K562 (cell line): Measurements from ENCODE around the gene IRS2. TPM values are rescaled to one million over a fixed set of nuclear protein-coding genes. Genes with fewer than 3 reads are reported as not detected.

ENCODE experiments used
- ATAC-seq: fragments of 200-7000 bp; cut with Tn5 transposase; 3 replicates; pipeline ENCODE4 v1.9.1; 2020; ENCODE audit warnings: moderate library complexity
- BruUV-seq: library from RNA; stranded (reverse); fragments of 400-500 nt; replicated peaks from 2 replicates; lab custom pipeline; 2021; lab: Mats Ljungman, UMichigan
- CTCF ChIA-PET: fragments of 300-600 bp; formaldehyde crosslinking; extraction: SDS; loops from one replicate; lab custom pipeline; 2021; ENCODE audit warnings: low intra/inter-chr PET ratio; lab: Yijun Ruan, JAX
- POLR2A ChIA-PET: fragments of 300-600, 350-650 bp; sonication (Branson Sonifier 250); formaldehyde crosslinking; extraction: SDS; loops from one replicate; lab custom pipeline; 2021; ENCODE audit warnings: antibody characterized with exemption, inconsistent platforms; lab: Yijun Ruan, JAX
- DNase-seq, 4 experiments: peaks; one replicate each; pipeline versions ENCODE4 v3.0.0 to v3.0.0-alpha.2; 2011 to 2018; ENCODE audit warnings: low spot score in 3 of 4, mixed read lengths in 3 of 4; ENCODE audit errors: extremely low read depth in 1 of 4
- FAIRE-seq: peaks from 2 replicates; lab custom pipeline; 2011; peaks lifted over from hg19 to GRCh38; lab: Jason Lieb, UNC
- H2AFZ ChIP-seq: 2 replicates; pipeline ENCODE4 v1.6.0; 2011; ENCODE audit warnings: low read depth, low read length, control low read depth, inconsistent platforms
- H3K27ac ChIP-seq: fragments of 200-600 bp; 3 replicates; pipeline ENCODE4 v1.8.0; 2011; ENCODE audit warnings: low read depth, mild to moderate bottlenecking, control low read depth, inconsistent platforms, low read length, moderate library complexity, mixed read lengths; ENCODE audit errors: extremely low read depth
- H3K27me3 ChIP-seq, 2 experiments: fragments of 300-600 bp in 1 of 2; 2 replicates in 1 of 2; 3 replicates in 1 of 2; pipeline versions ENCODE4 v1.6.0 to v1.8.0; 2011; ENCODE audit warnings: inconsistent platforms in 2 of 2, low read length in 2 of 2, mild to moderate bottlenecking in 1 of 2, mixed read lengths in 1 of 2, moderate library complexity in 1 of 2; ENCODE audit not compliant: control insufficient read depth in 2 of 2, insufficient read depth in 2 of 2
- H3K36me3 ChIP-seq: fragments of 300-600 bp; 3 replicates; pipeline ENCODE4 v1.8.0; 2011; ENCODE audit warnings: mild to moderate bottlenecking, low read length, inconsistent platforms; ENCODE audit not compliant: control insufficient read depth, insufficient read depth
- H3K4me1 ChIP-seq, 2 experiments: fragments of 200-600 bp in 1 of 2; replicated peaks in 1 of 2; 2 replicates in 1 of 2; 3 replicates in 1 of 2; pipeline versions ENCODE4 v1.5.1 to v1.8.0; 2011; ENCODE audit warnings: inconsistent platforms in 2 of 2, low read length in 2 of 2, mild to moderate bottlenecking in 1 of 2, mixed read lengths in 1 of 2, moderate library complexity in 1 of 2; ENCODE audit not compliant: control insufficient read depth in 2 of 2, insufficient read depth in 2 of 2
- H3K4me2 ChIP-seq: 2 replicates; pipeline ENCODE4 v1.6.1; 2011; ENCODE audit warnings: low read length, control low read depth, inconsistent platforms, mixed read lengths; ENCODE audit not compliant: insufficient read depth
- H3K4me3 ChIP-seq: fragments of 200-600 bp; sonication (generic), shearing (Covaris generic); 2 replicates; pipeline ENCODE4 v1.5.1; 2016; ENCODE audit warnings: control low read depth, inconsistent platforms
- H3K79me2 ChIP-seq: fragments of 200-600 bp; 3 replicates; pipeline ENCODE4 v1.8.0; 2011; ENCODE audit warnings: low read length, inconsistent platforms; ENCODE audit not compliant: control insufficient read depth, insufficient read depth
- H3K9ac ChIP-seq, 2 experiments: 2 replicates each; pipeline versions ENCODE4 v1.6.0 to v1.6.1; 2011; ENCODE audit warnings: low read depth in 2 of 2, low read length in 2 of 2, control low read depth in 1 of 2, inconsistent platforms in 1 of 2, mild to moderate bottlenecking in 1 of 2, mixed read lengths in 1 of 2; ENCODE audit not compliant: insufficient read depth in 1 of 2
- H3K9me1 ChIP-seq: one replicate; pipeline ENCODE4 v1.6.0; 2011; ENCODE audit warnings: inconsistent platforms, mild to moderate bottlenecking, low read length, moderate library complexity; ENCODE audit not compliant: control insufficient read depth, insufficient read depth
- H3K9me3 ChIP-seq: replicated peaks from 2 replicates; pipeline ENCODE4 v1.5.1; 2011; ENCODE audit warnings: low read depth, low read length, inconsistent platforms; ENCODE audit not compliant: control insufficient read depth, insufficient read depth
- H4K20me1 ChIP-seq: replicated peaks from 2 replicates; pipeline ENCODE4 v1.6.1; 2011; ENCODE audit warnings: low read length, inconsistent platforms, mixed read lengths; ENCODE audit not compliant: control insufficient read depth, insufficient read depth
- CBX1 ChIP-seq: sonication (generic); IDR thresholded peaks from 2 replicates; pipeline ENCODE4 v1.6.1; 2016; ENCODE audit warnings: antibody characterized with exemption, low read depth, mild to moderate bottlenecking
- CREB1 ChIP-seq, 2 experiments: sonication (generic) in 1 of 2; formaldehyde crosslinking in 1 of 2; IDR thresholded peaks; 2 replicates each; pipeline versions ENCODE4 v1.6.1 to v1.8.0; 2012 to 2022; ENCODE audit warnings: inconsistent platforms in 1 of 2, mild to moderate bottlenecking in 1 of 2, missing genetic modification reagents in 1 of 2, moderate library complexity in 1 of 2
- EHMT2 ChIP-seq: fragments of 450-650 bp; IDR thresholded peaks from 2 replicates; pipeline ENCODE4 v1.6.1; 2018; ENCODE audit warnings: antibody characterized with exemption
- JUN ChIP-seq, 2 experiments: sonication (generic) in 1 of 2; formaldehyde crosslinking in 1 of 2; IDR thresholded peaks; 2 replicates each; pipeline versions ENCODE4 v1.6.1 to v1.8.0; 2012 to 2022; ENCODE audit warnings: borderline replicate concordance in 2 of 2, mild to moderate bottlenecking in 2 of 2, improper control_type of control experiment in 1 of 2, low read depth in 1 of 2, low read length in 1 of 2, missing genetic modification reagents in 1 of 2
- MEIS2 ChIP-seq: fragments of 450-650 bp; IDR thresholded peaks from 2 replicates; pipeline ENCODE4 v1.6.1; 2014; ENCODE audit warnings: mild to moderate bottlenecking; ENCODE audit not compliant: partially characterized antibody
- NCOA6 ChIP-seq: fragments of 450-650 bp; IDR thresholded peaks from 2 replicates; pipeline ENCODE4 v1.6.1; 2017; ENCODE audit warnings: mild to moderate bottlenecking
- PYGO2 ChIP-seq: fragments of 450-650 bp; IDR thresholded peaks from 2 replicates; pipeline ENCODE4 v1.6.1; 2016; ENCODE audit warnings: mild to moderate bottlenecking, missing genetic modification characterization, moderate library complexity, missing compliant biosample characterization
- RBM39 ChIP-seq: fragments of 200-400 bp; formaldehyde crosslinking; optimal IDR thresholded peaks from 2 replicates; pipeline ENCODE3; 2018; ENCODE audit warnings: low read depth, low read length
- SMC3 ChIP-seq: conservative IDR thresholded peaks from 2 replicates; pipeline ENCODE4 v1.6.1; 2011; ENCODE audit warnings: low read depth, low read length, improper control_type of control experiment; ENCODE audit not compliant: insufficient read depth
- ZBTB1 ChIP-seq: sonication (generic); formaldehyde crosslinking; IDR thresholded peaks from 2 replicates; pipeline ENCODE4 v1.8.1; 2023; ENCODE audit warnings: missing genetic modification reagents, low read depth, mild to moderate bottlenecking, borderline replicate concordance
- ZNF282 ChIP-seq: sonication (generic); formaldehyde crosslinking; IDR thresholded peaks from 2 replicates; pipeline ENCODE4 v1.8.1; 2023; ENCODE audit warnings: missing genetic modification reagents
- ZNF445 ChIP-seq: fragments of 250-450 bp; sonication (Bioruptor Pico); IDR thresholded peaks from 2 replicates; pipeline ENCODE4 v1.4.0; 2020; ENCODE audit warnings: low read depth, mild to moderate bottlenecking, moderate library complexity
- ZNF780A ChIP-seq: fragments of 250-450 bp; sonication (Bioruptor Pico); IDR thresholded peaks from 2 replicates; pipeline ENCODE4 v1.5.0; 2021; ENCODE audit warnings: mild to moderate bottlenecking
- WGBS: fragments of 100-300 bp; shearing (Covaris generic); methylation state at CpG from one replicate; pipeline ENCODE4 v1.1.6; 2016; ENCODE audit warnings: low coverage, mixed read lengths; ENCODE audit not compliant: insufficient coverage; ENCODE audit errors: missing lambda C conversion rate; 5-methylcytosine and 5-hydroxymethylcytosine counted together
- in situ Hi-C: fragments of 300-500 bp; cut with MboI; formaldehyde crosslinking; loops from 4 replicates; pipeline ENCODE4 v1.15.0; 2018; ENCODE audit warnings: inconsistent platforms, mixed read lengths
- intact Hi-C: fragments of 100-400 bp; cut with micrococcal nuclease; formaldehyde crosslinking; loops from 2 replicates; pipeline ENCODE4 v1.14.2; 2022
- polyA plus RNA-seq, 8 experiments: library from polyadenylated mRNA; depleted of rRNA in 4 of 8; stranded (reverse) in 5 of 8; unstranded in 3 of 8; fragments of >200 nt; fragmentation: Nextera tagmentation in 2 of 8; fragmentation: Illumina TruSeq in 1 of 8; extraction: Ambion mirVana in 2 of 8; extraction: Trizol in 1 of 8; gene quantifications; 2 replicates each; pipeline versions ENCODE4 v1.2.1 to v1.2.3, GENCODE V29; 2011 to 2014; ENCODE audit warnings: inconsistent platforms in 1 of 8, missing spikeins in 1 of 8
- total RNA-seq, 7 experiments: library from RNA; depleted of rRNA in 6 of 7; stranded (reverse); fragments of >200 nt in 6 of 7; fragmentation: Illumina TruSeq in 2 of 7; extraction: Trizol in 2 of 7; gene quantifications; 2 replicates each; pipeline versions ENCODE4 v1.2.1 to v1.2.3, GENCODE V29; 2011 to 2021; ENCODE audit warnings: low replicate concordance in 1 of 7

Gene IRS2
- total and polyA plus RNA-seq, 9 of the 15 experiments (the other 6 are each of a cell fraction or from before 2014, with no cell fraction given): 0.36 to 4.6 (median 0.63) TPM

DNA sequence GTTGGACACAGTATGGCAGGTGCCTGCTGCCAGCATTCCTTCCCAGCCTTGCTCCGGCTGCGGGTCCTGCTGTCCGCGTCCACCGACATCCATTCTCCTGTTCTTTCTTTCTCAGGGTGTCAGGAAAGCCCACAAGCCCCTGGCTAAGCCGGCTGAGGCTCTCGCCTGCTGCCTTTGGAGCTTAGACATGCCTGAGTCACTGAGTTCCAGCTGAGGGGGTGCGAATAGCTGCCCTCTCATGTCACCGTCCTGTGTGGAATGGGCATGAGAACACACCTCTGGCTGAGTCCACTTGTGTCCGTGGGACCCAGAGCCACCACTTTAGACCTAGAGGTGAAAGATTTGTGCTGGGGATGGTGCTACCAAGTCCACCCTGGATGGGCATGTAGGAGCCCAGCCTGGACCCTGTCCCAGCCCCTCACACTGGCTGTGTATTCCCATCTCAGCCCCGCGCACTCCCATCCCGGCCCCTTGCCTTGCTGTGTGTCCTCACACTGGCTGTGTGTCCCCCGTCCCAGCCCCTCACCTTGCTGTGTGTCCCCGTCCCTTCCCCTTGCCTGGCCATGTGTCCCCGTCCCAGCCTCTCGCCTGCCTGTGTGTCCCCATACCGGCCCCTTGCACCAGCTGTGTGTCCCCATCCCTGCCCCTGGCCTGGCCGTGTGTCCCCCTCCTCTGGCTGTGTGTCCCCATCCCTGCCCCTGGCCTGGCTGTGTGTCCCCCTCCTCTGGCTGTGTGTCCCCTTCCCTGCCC lies 24.6 kb upstream of the IRS2 start:
- H3K27ac ChIP-seq: no peak overlapping the region
- no peaks in the 10 kb centered on the region for H3K9me1 ChIP-seq
- intact Hi-C loops: no loop called here
- no peaks in the 10 kb centered on the region for H3K4me1 ChIP-seq
- POLR2A ChIA-PET: interaction anchor here (0.8 kb wide), 1 partner anchor 15 kb away, joined by 3 read pairs; no protein-coding TSS in a partner anchor
- H4K20me1 ChIP-seq: no peaks in the 10 kb centered on the region
- H3K4me2 ChIP-seq: no peak overlapping the region
- no peaks in the 10 kb centered on the region for H3K79me2 ChIP-seq
- TF ChIP-seq MEIS2 (no peak), PYGO2 (tag) (no peak)
- no peaks in the 10 kb centered on the region for H3K36me3 ChIP-seq
- no peak for FAIRE-seq
- H3K4me3 ChIP-seq: no peak overlapping the region
- peaks cover 15 to 58% of the 10 kb centered on the region in 2 experiments for H3K27me3 ChIP-seq
- in situ Hi-C loops: no loop called here
- no peak overlapping the region for H2AFZ ChIP-seq
- BruUV-seq: no TSS peak
- no peaks in the 10 kb centered on the region; the same call in 1 of the 2 replicates for H3K9me3 ChIP-seq
- no peak for ATAC-seq
- H3K9ac ChIP-seq: no peak overlapping the region
- no peak for DNase-seq
- 0% methylated on average over 6 of the region's 19 CpGs for WGBS
- CTCF ChIA-PET: no interaction called here

DNA sequence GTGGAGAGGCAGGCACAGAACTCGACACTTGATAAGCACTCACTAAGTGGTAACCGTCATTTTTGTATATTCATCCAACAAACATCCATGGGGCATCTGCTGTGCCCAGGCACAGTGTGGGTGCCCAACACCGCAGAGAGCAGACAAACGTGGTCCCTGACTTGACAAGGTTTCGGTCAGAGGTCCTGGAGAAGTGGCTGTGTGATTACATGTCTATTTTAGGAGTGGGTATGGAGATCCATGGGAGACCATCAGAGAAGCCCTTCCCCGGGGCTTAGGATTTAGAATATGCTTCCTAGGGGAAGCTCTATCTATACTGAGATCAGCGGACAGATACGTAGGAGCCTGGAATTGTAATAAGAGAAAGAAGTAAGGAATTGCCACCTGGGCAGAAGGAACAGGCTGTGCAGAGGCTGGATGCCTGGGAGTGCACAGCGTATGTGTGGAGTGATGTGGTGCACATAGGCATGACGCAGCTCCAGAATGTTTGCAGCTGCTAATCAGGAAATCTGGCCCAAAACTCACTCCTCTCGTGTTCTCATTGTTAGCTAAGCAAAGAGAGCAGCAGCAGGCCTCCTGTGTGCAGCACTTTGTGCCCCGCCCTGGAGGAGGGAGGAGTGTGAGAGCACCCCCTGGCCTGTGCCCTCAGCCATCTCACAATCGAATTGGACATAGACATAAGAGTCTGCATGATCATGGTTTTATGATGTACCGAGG lies 23.0 kb upstream of the IRS2 start:
- POLR2A ChIA-PET: interaction anchor here (0.7 kb wide), 1 partner anchor 148 kb away, joined by 3 read pairs; no protein-coding TSS in a partner anchor
- intact Hi-C loops: no loop called here
- WGBS: 6% methylated on average over 9 of the region's 14 CpGs
- no peak for TF ChIP-seq CBX1
- no peak for TF ChIP-seq RBM39
- no peak for TF ChIP-seq PYGO2 (tag)
- TF ChIP-seq ZNF282 (CRISPR knock-in tag): no peak
- TF ChIP-seq NCOA6: no peak
- TF ChIP-seq SMC3: no peak
- no peak for TF ChIP-seq ZNF780A (CRISPR knock-in tag)
- no peak for TF ChIP-seq EHMT2
- TF ChIP-seq ZNF445 (CRISPR knock-in tag): no peak
- no peak for TF ChIP-seq ZBTB1
- no peak for TF ChIP-seq CREB1 (IDR thresholded peaks at IDR 0.05)
- no peak for TF ChIP-seq CREB1 (CRISPR knock-in tag; IDR thresholded peaks at IDR 0.05)
- no peak for TF ChIP-seq JUN (IDR thresholded peaks at IDR 0.05; ENCODE audit: borderline replicate concordance, low read depth, low read length)
- no peak for TF ChIP-seq JUN (CRISPR knock-in tag; IDR thresholded peaks at IDR 0.05; ENCODE audit: borderline replicate concordance)

More for the DNA sequence above, 23.0 kb upstream of the IRS2 start:
- H4K20me1 ChIP-seq: no peaks in the 10 kb centered on the region
- ATAC-seq (no peak), DNase-seq (no peak), FAIRE-seq (no peak)
- no peaks in the 10 kb centered on the region for H3K9me1 ChIP-seq
- no peak overlapping the region for H3K27ac ChIP-seq
- no peak overlapping the region for H3K4me2 ChIP-seq
- H3K9me3 ChIP-seq: no peaks in the 10 kb centered on the region; the same call in 1 of the 2 replicates
- no peaks in the 10 kb centered on the region for H3K79me2 ChIP-seq
- no peak overlapping the region for H3K4me3 ChIP-seq
- no peak overlapping the region for H3K9ac ChIP-seq
- CTCF ChIA-PET: no interaction called here
- no TSS peak for BruUV-seq
- in situ Hi-C loops: no loop called here
- H3K27me3 ChIP-seq: peaks cover 18 to 63% of the 10 kb centered on the region in 2 experiments
- H3K4me1 ChIP-seq: no peaks in the 10 kb centered on the region
- H3K36me3 ChIP-seq: no peaks in the 10 kb centered on the region
- no peak overlapping the region for H2AFZ ChIP-seq
